ENCODE data around the gene CORO1A.

The CORO1A gene

DNA sequence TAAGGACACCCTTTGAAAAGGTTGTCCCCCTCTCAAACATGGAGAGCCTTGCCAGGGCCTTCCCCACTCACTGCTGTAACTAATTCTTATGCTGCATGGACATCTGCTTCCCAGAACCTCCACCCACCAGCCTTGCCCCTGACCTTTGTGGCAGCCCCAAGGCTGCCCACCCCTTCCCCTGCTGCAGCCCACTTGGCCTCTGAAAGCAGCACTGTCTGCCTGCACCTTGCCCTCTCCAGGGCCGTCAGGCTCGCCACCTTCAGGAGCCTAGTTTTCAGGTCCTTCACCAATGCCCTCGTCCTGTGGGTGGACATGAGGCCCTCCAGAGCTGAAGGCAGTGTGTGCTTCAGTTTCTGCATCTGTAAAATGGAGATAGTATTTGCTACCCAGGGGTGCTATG lies 2.7 kb upstream of the CORO1A start:
- Histone ChIP-seq H3K27me3 (replicated peaks; ENCODE audit: insufficient read depth, low read length) (no peaks in the 10 kb centered on the region), H2AFZ (ENCODE audit: low read length) (no peak overlapping the region), H3K4me3 (ENCODE audit: low read length) (no peak overlapping the region), H3K9me2 (replicated peaks; ENCODE audit: insufficient read depth, low read length) (no peaks in the 10 kb centered on the region), H3K9ac (ENCODE audit: low read length) (no peak overlapping the region), H3F3A (ENCODE audit: insufficient read depth, low read length) (peaks cover 23% of the 10 kb centered on the region; the same call in 1 of the 2 replicates), H3K4me1 (ENCODE audit: low read length) (peaks cover 13% of the 10 kb centered on the region), H4K20me1 (ENCODE audit: insufficient read depth, low read length) (no peaks in the 10 kb centered on the region), H3K36me3 (replicated peaks; ENCODE audit: insufficient read depth, low read length) (no peaks in the 10 kb centered on the region), H3K27ac (ENCODE audit: low read length) (no peak overlapping the region), H3K79me2 (ENCODE audit: low read length) (peaks cover 24% of the 10 kb centered on the region), H3K9me3 (replicated peaks; ENCODE audit: insufficient read depth, low read length) (no peaks in the 10 kb centered on the region), H3K4me2 (ENCODE audit: low read depth, low read length) (no peak overlapping the region)
- TF ChIP-seq EZH2 (optimal IDR thresholded peaks at IDR 0.05; ENCODE audit: low read depth, low read length) (no peak), EZH2phosphoT487 (IDR thresholded peaks at IDR 0.05; ENCODE audit: low read length) (no peak), CTCF (IDR thresholded peaks at IDR 0.05; ENCODE audit: low read length) (no peak)
- no peak for DNase-seq

DNA sequence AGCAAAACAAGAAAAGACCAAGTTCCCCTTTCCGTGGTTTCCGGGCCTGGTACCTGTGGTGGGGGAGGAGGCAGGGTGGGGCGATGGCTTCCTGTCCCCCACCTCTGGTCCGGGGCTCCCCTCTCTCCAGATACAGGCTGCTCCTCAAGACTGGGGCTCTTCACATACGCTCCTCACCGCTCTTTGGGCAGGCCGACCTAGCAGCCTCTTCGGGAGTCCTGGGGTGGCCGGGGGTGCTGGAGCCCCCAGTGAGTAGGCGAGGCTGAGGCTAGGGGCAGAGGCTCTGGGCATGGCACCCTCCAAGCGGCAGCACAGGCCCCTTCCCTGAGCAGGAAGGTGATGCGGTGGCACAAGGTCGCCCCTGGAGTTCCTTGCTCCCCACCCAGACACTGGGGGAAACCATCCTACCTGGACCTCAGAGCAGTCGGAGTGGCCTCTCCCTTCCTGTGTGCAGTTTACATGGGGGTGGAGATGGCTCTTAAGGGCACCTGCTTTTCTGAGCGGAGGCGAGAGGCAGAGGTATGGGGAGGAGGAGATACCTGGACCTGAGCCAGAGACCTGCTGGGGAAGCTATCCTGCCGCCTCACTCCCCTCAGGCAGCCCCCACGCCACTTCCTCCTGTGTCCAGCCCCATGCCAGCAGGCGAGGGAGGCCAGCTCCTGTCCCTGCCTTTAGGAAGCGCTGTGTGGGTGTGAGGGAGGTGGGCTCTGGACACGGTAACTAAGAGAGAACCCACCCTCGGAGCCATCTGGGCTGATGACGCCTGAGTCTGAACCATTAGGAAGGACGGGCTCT lies 891 bp downstream of the CORO1A start:
- H3K4me3 ChIP-seq (ENCODE audit: low read length), result peak overlapping the region; percentile 98

DNA sequence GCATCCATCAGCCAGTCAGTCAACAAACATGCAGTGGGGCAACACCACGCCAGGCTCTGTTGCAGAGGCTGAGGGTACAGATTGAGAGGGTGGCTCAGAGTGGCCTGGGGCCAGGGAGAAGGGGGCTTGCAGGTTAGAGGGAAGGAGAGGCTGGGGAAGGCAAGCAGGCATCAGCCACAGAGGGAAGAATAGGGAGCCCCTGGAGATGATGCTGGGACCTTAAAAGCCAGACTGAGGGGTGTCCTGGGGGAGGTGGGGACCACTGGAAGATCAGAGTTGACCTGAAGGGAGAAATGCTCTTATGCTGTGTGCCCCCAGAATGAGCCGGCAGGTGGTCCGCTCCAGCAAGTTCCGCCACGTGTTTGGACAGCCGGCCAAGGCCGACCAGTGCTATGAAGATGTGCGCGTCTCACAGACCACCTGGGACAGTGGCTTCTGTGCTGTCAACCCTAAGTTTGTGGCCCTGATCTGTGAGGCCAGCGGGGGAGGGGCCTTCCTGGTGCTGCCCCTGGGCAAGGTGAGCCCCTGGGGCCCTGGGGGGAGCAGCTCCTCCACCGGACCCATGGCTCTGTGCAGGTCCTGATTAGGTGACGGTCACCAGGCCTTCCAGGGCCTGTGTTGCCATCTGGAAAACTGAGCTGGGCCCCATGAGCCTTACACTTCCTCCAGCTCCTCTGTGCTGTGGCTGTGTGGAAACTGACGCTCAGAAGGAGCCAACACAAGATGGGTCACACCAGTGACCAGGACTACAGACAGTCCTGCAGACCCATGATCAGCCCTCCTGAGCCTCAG lies 1.7 kb downstream of the CORO1A start:
- H3K9ac ChIP-seq (ENCODE audit: low read length), result peak overlapping the region; percentile 87
- H3K9me2 ChIP-seq (replicated peaks; ENCODE audit: insufficient read depth, low read length), result no peaks in the 10 kb centered on the region
- H3K4me2 ChIP-seq (ENCODE audit: low read depth, low read length), result peak overlapping the region; percentile 98
- H2AFZ ChIP-seq (ENCODE audit: low read length), result no peak overlapping the region
- peak overlapping the region; percentile 92 for H3K27ac ChIP-seq (ENCODE audit: low read length)
- H3K4me3 ChIP-seq (ENCODE audit: low read length), result peak overlapping the region; percentile 98
- H3F3A ChIP-seq (ENCODE audit: insufficient read depth, low read length), result peaks cover 41% of the 10 kb centered on the region; the same call in 1 of the 2 replicates
- H3K9me3 ChIP-seq (replicated peaks; ENCODE audit: insufficient read depth, low read length), result no peaks in the 10 kb centered on the region
- H4K20me1 ChIP-seq (ENCODE audit: insufficient read depth, low read length), result no peaks in the 10 kb centered on the region
- H3K36me3 ChIP-seq (replicated peaks; ENCODE audit: insufficient read depth, low read length), result no peaks in the 10 kb centered on the region; the same call in 1 of the 2 replicates
- H3K79me2 ChIP-seq (ENCODE audit: low read length), result peaks cover 49% of the 10 kb centered on the region
- no peaks in the 10 kb centered on the region for H3K27me3 ChIP-seq (replicated peaks; ENCODE audit: insufficient read depth, low read length)
- peak; percentile 24 for DNase-seq
- TF ChIP-seq CTCF (IDR thresholded peaks at IDR 0.05; ENCODE audit: low read length) (no peak), EZH2 (optimal IDR thresholded peaks at IDR 0.05; ENCODE audit: low read depth, low read length) (no peak), EZH2phosphoT487 (IDR thresholded peaks at IDR 0.05; ENCODE audit: low read length) (no peak)
- peaks cover 31% of the 10 kb centered on the region for H3K4me1 ChIP-seq (ENCODE audit: low read length)

More for the DNA sequence above, 891 bp downstream of the CORO1A start:
- H3K9me3 ChIP-seq (replicated peaks; ENCODE audit: insufficient read depth, low read length), result no peaks in the 10 kb centered on the region
- peak overlapping the region; percentile 98 for H3K4me2 ChIP-seq (ENCODE audit: low read depth, low read length)
- H3K9ac ChIP-seq (ENCODE audit: low read length), result peak overlapping the region; percentile 87
- no peaks in the 10 kb centered on the region for H4K20me1 ChIP-seq (ENCODE audit: insufficient read depth, low read length)
- 0 out of 2 replicates have a peak overlapping the region, but pooled peaks have one; percentile 30 for H2AFZ ChIP-seq (ENCODE audit: low read length)
- peak overlapping the region; percentile 92 for H3K27ac ChIP-seq (ENCODE audit: low read length)
- no peaks in the 10 kb centered on the region; the same call in 1 of the 2 replicates for H3K36me3 ChIP-seq (replicated peaks; ENCODE audit: insufficient read depth, low read length)
- H3K27me3 ChIP-seq (replicated peaks; ENCODE audit: insufficient read depth, low read length), result no peaks in the 10 kb centered on the region
- peaks cover 49% of the 10 kb centered on the region for H3K79me2 ChIP-seq (ENCODE audit: low read length)
- H3F3A ChIP-seq (ENCODE audit: insufficient read depth, low read length), result peaks cover 41% of the 10 kb centered on the region; the same call in 1 of the 2 replicates
- no peaks in the 10 kb centered on the region for H3K9me2 ChIP-seq (replicated peaks; ENCODE audit: insufficient read depth, low read length)
- peak; percentile 83 for DNase-seq
- no peak for TF ChIP-seq EZH2phosphoT487 (IDR thresholded peaks at IDR 0.05; ENCODE audit: low read length)
- no peak for TF ChIP-seq EZH2 (optimal IDR thresholded peaks at IDR 0.05; ENCODE audit: low read depth, low read length)
- no peak for TF ChIP-seq CTCF (IDR thresholded peaks at IDR 0.05; ENCODE audit: low read length)
- peaks cover 31% of the 10 kb centered on the region for H3K4me1 ChIP-seq (ENCODE audit: low read length)

Data from MM.1S (cell line).